ENCODE data around the gene GALNT14.

Gene GALNT14

GRCh38 chr2:30897539-30897938, 240.7 kb downstream of the GALNT14 start:
- TF ChIP-seq, protein P1, sequence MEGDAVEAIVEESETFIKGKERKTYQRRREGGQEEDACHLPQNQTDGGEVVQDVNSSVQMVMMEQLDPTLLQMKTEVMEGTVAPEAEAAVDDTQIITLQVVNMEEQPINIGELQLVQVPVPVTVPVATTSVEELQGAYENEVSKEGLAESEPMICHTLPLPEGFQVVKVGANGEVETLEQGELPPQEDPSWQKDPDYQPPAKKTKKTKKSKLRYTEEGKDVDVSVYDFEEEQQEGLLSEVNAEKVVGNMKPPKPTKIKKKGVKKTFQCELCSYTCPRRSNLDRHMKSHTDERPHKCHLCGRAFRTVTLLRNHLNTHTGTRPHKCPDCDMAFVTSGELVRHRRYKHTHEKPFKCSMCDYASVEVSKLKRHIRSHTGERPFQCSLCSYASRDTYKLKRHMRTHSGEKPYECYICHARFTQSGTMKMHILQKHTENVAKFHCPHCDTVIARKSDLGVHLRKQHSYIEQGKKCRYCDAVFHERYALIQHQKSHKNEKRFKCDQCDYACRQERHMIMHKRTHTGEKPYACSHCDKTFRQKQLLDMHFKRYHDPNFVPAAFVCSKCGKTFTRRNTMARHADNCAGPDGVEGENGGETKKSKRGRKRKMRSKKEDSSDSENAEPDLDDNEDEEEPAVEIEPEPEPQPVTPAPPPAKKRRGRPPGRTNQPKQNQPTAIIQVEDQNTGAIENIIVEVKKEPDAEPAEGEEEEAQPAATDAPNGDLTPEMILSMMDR (IDR thresholded peaks at IDR 0.05) = no peak

GRCh38 chr2:30894498-30895119, 243.6 kb downstream of the GALNT14 start:
- no peak overlapping the region for H3K27ac ChIP-seq
- no peak overlapping the region for H3K4me3 ChIP-seq (ENCODE audit: low read depth, low read length)
- no peak overlapping the region for H2AFZ ChIP-seq
- no peak overlapping the region for H3K9ac ChIP-seq
- no peaks in the 10 kb centered on the region for H3K27me3 ChIP-seq (ENCODE audit: control insufficient read depth, insufficient read depth, low read length)
- H3K9me3 ChIP-seq (ENCODE audit: control insufficient read depth, low read length) = no peaks in the 10 kb centered on the region
- H3K79me2 ChIP-seq = no peaks in the 10 kb centered on the region
- no peaks in the 10 kb centered on the region for H3K4me1 ChIP-seq
- H3K36me3 ChIP-seq (ENCODE audit: control insufficient read depth, insufficient read depth, low read length) = no peaks in the 10 kb centered on the region
- H3K4me2 ChIP-seq (ENCODE audit: low read length) = no peak overlapping the region
- TF ChIP-seq, protein P1 (IDR thresholded peaks at IDR 0.05) = no peak

More at GRCh38 chr2:30897539-30897938, 240.7 kb downstream of the GALNT14 start:
- no peaks in the 10 kb centered on the region for H3K4me1 ChIP-seq
- H3K27ac ChIP-seq = no peak overlapping the region
- no peak overlapping the region for H2AFZ ChIP-seq
- no peaks in the 10 kb centered on the region for H3K79me2 ChIP-seq
- no peaks in the 10 kb centered on the region for H3K9me3 ChIP-seq (ENCODE audit: control insufficient read depth, low read length)
- no peak overlapping the region for H3K4me3 ChIP-seq (ENCODE audit: low read depth, low read length)
- no peaks in the 10 kb centered on the region for H3K36me3 ChIP-seq (ENCODE audit: control insufficient read depth, insufficient read depth, low read length)
- no peaks in the 10 kb centered on the region for H3K27me3 ChIP-seq (ENCODE audit: control insufficient read depth, insufficient read depth, low read length)
- H3K4me2 ChIP-seq (ENCODE audit: low read length) = no peak overlapping the region
- H3K9ac ChIP-seq = no peak overlapping the region

DNA sequence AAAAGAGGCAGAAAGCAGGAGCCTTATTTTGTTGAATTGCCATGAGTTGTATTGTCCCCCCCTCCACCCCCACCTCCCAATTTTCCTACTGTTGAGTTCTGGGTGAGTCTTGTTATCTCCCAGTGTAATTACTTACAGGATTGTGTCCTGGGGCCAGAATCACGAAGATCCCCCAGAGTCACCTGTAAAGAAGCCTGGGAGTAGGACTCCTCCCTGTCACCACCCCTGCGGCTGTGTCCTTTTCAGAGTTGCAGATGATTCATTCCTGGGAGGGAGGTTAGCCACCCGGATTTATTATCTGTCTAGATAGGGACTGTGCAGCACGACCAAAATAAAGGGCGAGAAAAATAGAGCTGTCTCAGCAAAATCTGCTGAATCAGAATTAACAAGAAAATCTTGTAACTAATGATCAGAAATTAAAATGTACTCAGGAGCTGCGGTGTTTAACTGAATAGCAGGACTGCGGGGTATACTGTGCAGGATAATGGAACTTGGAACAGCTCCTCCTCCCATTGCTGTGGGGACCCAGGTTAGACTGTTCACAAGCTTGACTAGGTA, 249.3 kb downstream of the GALNT14 start:
- H3K4me2 ChIP-seq (ENCODE audit: low read length) = no peak overlapping the region
- no peak overlapping the region for H3K27ac ChIP-seq
- H3K27me3 ChIP-seq (ENCODE audit: control insufficient read depth, insufficient read depth, low read length) = no peaks in the 10 kb centered on the region
- H3K9ac ChIP-seq = no peak overlapping the region
- H3K36me3 ChIP-seq (ENCODE audit: control insufficient read depth, insufficient read depth, low read length) = no peaks in the 10 kb centered on the region
- H3K4me3 ChIP-seq (ENCODE audit: low read depth, low read length) = no peak overlapping the region
- no peaks in the 10 kb centered on the region for H3K4me1 ChIP-seq
- H3K79me2 ChIP-seq = no peaks in the 10 kb centered on the region
- H2AFZ ChIP-seq = no peak overlapping the region
- TF ChIP-seq, protein P1 (IDR thresholded peaks at IDR 0.05) = no peak
- no peaks in the 10 kb centered on the region for H3K9me3 ChIP-seq (ENCODE audit: control insufficient read depth, low read length)

DNA sequence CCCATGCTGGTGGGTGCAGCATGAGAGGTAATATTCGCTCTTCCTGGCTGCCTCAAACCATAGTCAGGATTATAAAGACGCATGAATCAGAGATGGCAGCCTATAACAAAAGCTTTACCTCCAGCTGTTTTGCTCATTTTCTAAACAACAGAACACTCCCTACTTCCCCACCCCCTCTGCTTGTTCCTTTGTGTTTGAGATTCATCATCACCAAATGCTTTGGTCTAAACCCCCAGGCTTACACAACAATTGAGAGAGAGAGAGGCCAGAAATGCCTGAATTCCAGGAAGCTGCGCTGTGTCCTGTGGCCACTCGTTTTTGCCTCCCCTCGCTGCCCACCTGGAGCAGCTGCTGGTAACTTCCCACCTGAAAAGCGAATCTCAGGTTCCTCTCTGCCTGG, 252.2 kb downstream of the GALNT14 start:
- H2AFZ ChIP-seq = no peak overlapping the region
- no peaks in the 10 kb centered on the region for H3K27me3 ChIP-seq (ENCODE audit: control insufficient read depth, insufficient read depth, low read length)
- H3K27ac ChIP-seq = no peak overlapping the region
- H3K9me3 ChIP-seq (ENCODE audit: control insufficient read depth, low read length) = no peaks in the 10 kb centered on the region
- TF ChIP-seq, protein P1 (IDR thresholded peaks at IDR 0.05) = no peak
- no peak overlapping the region for H3K4me2 ChIP-seq (ENCODE audit: low read length)
- no peak overlapping the region for H3K4me3 ChIP-seq (ENCODE audit: low read depth, low read length)
- H3K36me3 ChIP-seq (ENCODE audit: control insufficient read depth, insufficient read depth, low read length) = no peaks in the 10 kb centered on the region
- no peak overlapping the region for H3K9ac ChIP-seq
- no peaks in the 10 kb centered on the region for H3K79me2 ChIP-seq
- no peaks in the 10 kb centered on the region for H3K4me1 ChIP-seq

- Histone ChIP-seq H3K4me1 (no peaks in the 10 kb centered on the region), H3K36me3 (ENCODE audit: control insufficient read depth, insufficient read depth, low read length) (no peaks in the 10 kb centered on the region), H3K27ac (no peak overlapping the region), H3K4me3 (ENCODE audit: low read depth, low read length) (no peak overlapping the region), H3K9me3 (ENCODE audit: control insufficient read depth, low read length) (no peaks in the 10 kb centered on the region), H3K79me2 (no peaks in the 10 kb centered on the region), H2AFZ (no peak overlapping the region), H3K27me3 (ENCODE audit: control insufficient read depth, insufficient read depth, low read length) (no peaks in the 10 kb centered on the region), H3K9ac (no peak overlapping the region), H3K4me2 (ENCODE audit: low read length) (no peak overlapping the region)
- TF ChIP-seq, protein P1 (IDR thresholded peaks at IDR 0.05) = no peak
Measured at GRCh38 chr2:30883822-30884221, 254.4 kb downstream of the GALNT14 start.

Data from parathyroid adenoma (tissue), 2 donors.